Measurements from ENCODE around the gene ERVV-1.
"Not testable (repeated sequence)": the region's sequence is repeated elsewhere in the genome, so short reads cannot be mapped to it uniquely, and the experiment has no call there.

The ERVV-1 gene, protein sequence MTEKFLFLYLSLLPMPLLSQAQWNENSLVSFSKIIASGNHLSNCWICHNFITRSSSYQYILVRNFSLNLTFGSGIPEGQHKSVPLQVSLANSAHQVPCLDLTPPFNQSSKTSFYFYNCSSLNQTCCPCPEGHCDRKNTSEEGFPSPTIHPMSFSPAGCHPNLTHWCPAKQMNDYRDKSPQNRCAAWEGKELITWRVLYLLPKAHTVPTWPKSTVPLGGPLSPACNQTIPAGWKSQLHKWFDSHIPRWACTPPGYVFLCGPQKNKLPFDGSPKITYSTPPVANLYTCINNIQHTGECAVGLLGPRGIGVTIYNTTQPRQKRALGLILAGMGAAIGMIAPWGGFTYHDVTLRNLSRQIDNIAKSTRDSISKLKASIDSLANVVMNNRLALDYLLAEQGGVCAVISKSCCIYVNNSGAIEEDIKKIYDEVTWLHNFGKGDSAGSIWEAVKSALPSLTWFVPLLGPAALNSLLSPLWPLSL

DNA sequence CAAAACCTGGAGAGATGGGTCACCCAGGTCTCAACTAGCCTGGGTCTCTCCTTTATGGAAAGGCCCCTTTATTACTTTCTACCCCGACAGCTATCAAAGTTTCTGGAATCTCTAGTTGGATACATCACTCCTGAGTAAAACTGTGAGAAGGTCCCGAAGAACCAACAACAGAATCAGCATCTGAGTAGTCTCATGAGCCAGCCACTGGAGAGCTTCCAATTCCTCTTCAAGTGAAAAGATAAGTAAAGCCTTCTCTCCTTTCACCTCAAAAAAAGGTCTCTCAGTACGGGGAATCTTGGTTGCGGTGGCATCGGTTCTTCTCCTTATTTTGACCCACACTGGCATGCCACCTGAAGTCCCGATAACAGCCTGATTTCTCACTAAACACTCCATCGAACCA lies at the start of gene ERVV-1:
Gene ERVV-1, plus strand, starts transcription at position 301 of the 400 bp plus-strand sequence. CDS start 170 bp downstream, outside the sequence.
- no peak for ATAC-seq

DNA sequence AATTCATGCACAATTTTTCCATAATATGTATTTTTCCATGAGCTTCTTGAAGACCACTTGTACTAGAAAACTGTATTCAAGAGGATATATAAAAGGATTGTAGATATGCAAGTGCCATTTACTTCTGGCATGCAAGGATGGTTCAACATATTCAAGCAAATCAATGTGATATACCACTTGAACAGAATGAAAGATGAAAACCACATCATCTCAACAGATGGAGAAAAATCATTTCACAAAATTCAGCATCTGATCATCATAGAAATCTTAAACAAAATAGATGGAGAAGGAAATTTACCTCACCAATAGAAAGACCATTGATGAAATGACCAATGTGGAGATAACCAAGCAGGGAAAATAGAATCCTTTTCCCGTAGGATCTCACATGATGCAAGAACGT lies 45.9 kb upstream of the ERVV-1 start:
- ATAC-seq = no peak

DNA sequence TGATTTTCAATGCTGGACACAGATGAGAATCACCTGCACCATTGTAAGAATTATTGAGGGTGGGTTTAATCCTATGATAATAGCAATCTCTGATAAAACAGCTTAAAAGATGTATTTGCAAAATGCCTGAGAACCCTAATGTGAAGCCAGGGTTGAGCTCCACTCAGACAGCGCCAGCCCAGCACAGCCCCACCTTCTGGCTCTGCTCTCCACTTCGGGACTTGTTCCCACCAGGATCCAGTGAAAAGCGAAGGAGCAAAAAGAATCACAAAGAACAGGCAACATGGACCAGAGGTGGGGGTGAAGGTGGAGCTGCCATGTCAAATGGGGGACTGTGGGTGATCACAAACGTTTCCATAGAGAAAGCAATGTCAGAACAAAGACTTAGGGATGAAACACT lies 32.4 kb upstream of the ERVV-1 start:
- ATAC-seq = no peak

DNA sequence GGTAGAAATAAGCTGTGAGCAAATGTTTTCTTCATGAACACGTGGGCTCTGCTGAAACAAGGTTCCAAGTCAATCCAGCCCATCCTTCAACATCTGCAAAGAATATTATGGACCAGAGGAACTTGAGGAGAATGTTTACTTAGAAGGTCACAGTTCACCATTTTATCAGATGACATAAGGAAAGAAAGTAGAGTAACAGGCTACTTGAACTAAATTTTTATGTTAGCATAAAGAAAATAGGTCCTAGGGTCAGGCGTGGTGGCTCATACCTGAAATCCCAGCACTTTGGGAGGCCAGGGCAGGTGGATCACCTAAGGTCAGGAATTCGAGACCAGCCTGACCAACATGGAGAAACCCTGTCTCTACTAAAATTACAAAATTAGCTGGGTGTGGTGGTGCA lies 30.6 kb upstream of the ERVV-1 start:
- ATAC-seq = not testable (repeated sequence)

DNA sequence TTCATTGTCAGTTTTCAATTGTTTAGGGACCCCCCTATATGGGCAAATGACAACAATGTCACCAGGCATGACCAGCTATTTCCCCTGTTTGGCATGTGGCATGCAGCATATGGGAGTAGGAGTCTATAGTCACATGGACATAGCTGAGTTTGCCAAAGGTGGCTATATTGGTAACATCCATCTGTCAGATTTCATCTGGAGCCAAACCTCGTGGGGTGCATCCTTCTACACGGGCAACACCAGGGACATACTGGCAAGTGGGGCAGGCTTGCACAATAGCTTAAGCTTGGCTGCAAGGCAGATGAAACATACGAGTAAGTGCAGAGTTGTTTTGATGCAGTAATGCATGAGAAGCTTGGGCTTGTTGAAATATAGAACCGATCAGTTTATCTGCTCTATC lies 26.5 kb upstream of the ERVV-1 start:
- ATAC-seq = no peak

DNA sequence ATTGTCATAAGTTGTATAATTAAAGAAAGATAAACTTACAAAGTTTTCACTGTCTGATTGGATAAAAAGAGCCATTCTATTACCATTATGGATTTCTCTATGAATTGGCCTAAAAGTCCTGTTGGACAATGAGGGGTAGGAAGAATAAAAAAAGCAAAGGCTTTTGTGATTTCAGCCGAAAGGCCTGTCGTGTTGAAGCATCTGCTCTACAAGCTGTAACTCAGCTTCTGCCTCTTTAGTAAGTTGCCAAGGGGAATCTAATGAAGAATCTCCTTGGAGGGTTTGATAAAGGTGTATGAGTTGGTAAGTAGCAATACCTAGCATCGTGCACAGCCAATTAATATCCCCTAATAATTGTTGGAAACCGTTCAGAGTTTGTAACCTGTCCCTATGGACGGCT lies 25.2 kb upstream of the ERVV-1 start:
- ATAC-seq = no peak

DNA sequence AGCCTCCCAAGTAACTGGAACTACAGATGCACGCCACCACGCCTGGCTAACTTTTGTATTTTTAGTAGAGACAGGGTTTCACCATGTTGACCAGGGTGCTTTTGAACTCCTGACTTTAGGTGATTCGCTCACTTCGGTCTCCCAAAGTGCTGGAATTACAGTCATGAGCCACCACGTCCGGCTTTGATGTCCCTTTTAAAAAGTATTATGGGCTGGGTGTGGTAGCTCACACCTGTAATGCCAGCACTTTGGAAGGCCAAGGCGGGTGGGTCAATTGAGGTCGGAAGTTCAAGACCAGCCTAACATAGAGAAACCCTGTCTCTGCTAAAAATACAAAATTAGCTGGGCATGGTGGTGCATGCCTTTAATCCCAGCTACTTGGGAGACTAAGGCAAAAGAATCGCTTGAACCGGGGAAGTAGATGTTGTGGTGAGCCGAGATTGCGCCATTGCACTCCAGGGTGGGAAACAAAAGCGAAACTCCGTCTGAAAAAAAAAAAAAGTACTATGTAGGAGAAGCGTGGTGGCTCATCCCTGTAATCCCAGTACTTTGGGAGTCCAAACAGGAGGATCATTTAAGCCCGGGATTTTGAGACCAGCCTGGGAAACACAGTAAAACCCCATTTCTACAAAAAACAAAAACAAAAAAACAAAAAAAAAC lies 22.8 kb upstream of the ERVV-1 start:
- ATAC-seq = no peak

DNA sequence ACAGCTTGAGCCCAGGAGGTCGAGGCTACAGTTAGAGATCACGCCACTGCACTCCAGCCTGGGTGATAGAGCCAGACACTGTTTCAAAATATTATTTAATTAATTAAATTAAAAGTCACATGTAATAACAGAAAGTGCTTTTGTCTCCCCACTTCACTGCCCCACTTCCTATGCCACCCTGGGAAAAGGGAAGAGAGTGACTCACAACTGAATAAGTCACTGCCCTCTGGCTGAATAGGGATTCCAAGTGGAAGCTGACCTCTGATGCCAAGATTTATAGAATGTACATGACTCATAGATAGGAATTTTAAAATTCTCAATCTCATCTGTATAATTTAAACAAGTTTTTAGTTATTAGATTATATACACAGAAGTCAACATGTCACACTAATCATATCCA lies 22.2 kb upstream of the ERVV-1 start:
- no peak for ATAC-seq

DNA sequence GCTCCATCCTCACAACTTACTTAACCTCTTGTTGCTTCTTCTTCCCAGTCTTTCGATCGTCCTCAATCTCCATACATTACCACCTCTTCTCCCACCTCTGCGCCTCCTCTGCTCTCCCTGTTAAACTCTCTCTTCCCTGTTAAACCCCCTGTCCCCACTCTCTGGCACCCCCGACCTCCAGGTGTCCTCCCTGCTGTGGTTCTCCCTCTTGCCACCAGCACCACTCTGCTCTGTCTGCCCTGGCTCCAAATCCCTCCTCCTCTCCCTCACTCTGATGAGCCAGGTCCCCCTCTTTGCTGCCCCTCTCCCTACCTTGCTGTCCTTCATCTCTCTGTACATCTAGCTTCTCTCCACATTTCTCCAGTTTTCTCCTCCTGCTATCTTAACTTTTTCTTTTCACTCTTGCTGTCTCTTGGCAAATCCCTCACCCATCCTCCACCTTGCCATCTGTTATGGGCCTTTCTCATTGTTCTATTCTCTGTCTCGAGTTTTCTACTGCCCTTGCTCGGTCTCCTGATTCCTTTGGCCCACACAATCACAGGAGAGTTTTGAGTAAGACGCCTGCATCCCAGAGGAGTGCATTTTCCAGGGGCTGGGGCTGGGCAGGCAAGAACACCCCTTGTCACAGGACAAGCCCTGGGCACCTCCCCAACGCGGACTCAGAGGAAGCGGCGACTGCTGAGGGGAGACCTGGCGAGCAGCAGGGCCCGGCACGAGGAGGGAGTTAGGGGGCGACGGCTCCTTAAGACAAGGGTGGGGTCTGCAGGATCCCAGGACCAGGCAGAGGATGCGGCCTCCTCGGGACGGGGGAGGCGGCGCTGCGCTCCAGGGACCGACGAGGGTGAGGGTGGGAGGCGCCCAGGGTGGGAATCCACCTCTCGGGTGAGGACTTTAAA lies 21.4 kb upstream of the ERVV-1 start:
- peak; percentile 11 to 12 for ATAC-seq

DNA sequence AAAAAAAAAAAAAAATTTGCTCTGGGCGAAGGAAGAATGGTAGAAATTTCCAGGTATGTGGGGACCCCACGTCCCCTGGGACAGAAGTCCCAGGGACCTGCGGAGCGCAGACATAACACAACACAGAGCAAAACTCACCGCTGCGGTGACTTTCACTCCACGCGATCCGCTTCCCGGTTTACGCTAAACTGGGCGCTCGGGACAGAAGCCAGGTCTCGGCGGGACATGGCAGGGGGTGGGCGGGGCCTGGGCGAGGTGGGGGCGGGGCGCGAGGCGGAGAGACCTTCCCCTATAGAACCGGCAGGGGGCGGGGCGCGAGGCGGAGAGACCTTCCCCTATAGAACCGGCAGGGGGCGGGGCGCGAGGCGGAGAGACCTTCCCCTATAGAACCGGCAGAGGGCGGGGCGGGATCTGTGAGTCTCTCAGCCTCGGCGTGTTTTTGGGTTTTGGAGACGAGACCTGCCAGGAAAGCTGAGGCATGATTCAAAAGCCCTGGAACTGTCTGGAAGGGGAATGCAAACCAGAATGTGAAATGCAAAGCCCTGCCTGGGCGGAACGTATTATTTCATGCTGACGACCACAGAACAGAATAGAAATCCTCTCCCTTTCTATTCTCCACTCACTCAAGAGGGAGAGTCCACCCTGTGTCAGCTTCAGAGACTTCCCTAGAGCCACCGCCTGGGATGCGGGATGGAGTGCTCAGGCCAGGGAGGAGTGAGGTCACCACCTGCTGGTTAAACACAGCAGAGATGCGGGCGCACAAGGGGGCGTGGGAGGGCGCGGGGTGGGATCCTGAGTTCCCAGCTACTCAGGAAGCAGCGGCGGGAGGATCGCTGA lies 20.2 kb upstream of the ERVV-1 start:
- peak; percentile 81 for ATAC-seq

DNA sequence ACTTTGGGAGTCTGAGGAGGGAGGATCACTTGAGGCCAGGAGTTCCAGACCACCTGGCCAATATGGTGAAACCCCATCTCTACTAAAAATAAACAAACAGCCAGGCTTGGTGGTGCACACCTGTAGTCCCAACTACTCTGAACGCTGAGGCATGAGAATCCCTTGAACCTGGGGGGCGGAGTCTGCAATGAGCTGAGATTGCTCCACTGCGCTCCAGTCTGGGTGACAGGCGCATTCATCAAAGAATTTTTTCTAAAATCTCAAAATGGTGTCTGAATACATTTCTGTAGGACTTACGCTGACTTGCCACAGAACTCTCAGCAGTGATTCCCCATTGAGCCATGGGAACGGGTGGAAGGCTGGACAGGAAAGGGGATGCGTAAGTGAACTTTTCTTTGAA lies 18.0 kb upstream of the ERVV-1 start:
- no peak for ATAC-seq

DNA sequence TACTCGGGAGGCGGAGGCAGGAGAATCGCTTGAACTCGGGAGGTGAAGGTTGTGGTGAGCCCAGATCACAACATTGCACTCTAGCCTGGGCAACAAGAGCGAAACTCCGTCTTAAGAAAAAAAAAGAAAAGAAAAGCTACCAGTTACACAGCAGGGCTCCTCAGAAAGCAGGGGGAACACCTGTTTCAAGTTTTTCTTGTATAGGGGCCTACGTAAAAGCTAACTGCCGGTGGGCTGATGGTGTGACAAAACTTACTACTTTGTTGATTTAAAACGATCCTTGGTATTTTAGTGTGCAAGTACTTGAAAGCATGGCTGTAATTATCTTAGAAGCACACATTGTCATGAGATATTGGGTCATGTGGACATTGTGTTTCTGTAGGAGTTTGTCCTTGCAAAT lies 15.7 kb upstream of the ERVV-1 start:
- ATAC-seq = no peak

DNA sequence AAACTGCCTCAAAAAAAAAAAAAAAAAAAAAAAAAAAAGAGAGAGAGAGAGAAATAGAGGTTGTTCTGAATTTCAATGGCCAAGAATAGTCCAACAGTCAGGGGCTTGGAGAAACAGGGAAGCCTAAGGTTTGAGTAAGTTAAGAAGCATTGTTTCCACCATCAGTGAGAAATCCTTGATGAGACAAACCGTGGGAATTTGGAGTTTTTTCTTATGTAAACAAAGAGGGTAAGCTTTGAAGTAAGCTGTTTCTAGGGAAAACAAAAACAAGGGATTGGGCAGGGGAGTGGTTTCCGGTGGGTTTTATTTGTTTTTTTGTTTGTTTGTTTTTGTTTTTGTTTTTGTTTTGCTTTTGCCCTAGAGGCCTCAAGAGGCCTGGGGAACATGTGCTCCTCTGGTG lies 11.2 kb upstream of the ERVV-1 start:
- ATAC-seq = no peak

DNA sequence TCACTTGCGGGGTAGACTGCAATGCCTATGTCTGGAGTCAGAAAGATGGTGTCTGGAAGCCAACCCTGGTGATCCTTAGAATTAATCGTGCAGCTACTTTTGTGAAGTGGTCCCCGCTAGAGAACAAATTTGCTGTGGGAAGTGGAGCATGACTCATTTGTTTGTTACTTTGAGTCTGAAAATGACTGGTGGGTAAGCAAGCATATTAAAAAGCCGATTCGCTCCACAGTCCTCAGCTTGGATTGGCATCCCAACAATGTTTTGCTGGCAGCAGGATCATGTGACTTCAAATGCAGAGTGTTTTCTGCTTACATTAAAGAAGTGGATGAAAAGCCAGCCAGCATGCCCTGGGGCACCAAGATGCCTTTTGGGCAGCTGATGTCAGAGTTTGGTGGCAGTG lies 9.5 kb upstream of the ERVV-1 start:
- no peak for ATAC-seq

DNA sequence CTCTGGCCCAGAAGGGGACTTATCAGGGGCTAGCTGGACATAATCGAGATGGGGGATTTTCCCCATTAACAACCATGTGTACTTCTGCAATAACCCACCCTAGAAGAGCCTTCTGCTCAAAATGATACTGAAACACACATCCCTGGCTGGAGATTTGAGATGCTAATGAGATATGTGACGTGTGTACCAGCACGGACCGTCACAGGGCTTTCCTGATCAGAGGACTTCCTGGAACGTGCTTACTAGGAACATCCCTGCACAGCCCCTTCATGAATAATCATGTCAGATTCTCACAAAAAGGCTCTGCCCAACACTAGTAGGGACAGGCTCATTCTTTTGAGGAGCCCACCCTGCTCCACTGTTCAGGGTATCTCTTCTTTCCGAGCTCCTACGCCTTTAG lies 6.5 kb upstream of the ERVV-1 start:
- ATAC-seq = peak in 1 of 2 donors; percentile 33

DNA sequence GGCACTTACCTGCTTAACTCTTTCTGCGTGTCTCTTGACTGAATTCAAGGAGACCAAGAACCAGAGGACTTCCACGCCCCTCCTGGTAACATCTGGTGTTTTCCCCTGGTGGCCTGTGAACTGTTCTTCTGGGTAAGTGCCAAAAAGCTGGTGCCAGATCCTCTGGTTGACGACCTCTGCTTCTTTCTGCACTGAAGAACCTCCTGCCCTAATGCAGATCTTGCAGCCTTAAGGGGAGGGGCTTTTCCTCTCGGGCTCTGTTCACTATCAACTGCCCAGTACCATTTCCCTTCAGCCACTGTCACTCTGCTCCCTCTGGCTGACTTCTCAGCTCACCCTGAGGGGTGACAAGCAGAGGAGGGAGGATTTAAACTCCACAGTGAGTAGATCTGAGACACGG lies 6.1 kb upstream of the ERVV-1 start:
- ATAC-seq = no peak

DNA sequence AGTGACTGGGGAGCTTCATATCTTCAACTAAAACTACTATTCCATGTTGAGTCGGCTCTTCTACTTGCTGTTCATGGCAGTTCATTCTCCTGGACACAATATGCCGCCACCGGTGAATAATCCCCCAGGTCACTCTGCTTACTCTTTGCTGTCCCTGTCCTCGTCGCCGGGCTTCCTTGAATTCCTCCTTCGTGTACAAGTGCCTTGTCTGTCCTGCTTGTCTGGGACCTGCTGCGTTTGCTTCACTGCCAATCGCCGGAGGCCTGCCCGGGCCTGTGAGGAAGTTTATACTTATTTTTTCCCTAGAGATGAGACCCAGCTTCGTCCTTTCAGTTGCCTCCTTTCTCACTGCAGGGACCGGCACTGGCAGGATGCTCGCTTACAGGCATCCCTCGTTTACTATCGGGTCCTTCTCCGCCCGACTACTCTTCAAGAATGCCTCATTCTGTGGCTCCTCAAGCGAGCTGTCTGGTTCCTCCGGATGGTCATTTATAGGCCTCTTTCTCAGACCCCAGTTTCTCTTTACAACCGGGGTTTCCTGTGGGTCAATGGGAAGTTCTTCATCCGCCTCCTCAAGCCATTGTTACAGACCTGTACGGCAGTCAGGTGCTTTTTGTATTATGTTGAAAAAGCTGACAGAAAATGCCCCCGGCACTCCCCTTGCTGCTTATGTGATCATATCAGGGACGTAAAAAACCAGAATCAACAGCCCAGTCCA lies 5.5 kb upstream of the ERVV-1 start:
- ATAC-seq = no peak

DNA sequence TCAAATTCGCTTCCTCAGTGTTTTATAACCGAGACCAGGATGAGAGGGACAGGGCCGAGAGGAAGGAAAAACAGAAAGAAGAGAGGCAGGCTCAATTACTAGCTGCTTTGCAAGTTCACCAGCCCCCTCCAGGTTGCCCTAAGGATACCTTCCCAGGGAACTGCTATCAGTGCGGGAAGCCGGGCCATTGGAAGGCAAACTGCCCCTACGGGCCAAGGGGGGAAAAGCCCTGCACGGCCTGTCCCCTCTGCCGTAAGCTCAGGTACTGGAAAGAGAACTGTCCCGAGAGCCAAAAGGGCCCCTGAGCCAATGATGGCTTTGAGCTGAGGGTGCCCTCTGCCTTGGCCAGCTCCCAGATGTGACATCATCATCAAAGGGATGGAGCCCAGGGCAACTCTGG lies 3.2 kb upstream of the ERVV-1 start:
- ATAC-seq = no peak

DNA sequence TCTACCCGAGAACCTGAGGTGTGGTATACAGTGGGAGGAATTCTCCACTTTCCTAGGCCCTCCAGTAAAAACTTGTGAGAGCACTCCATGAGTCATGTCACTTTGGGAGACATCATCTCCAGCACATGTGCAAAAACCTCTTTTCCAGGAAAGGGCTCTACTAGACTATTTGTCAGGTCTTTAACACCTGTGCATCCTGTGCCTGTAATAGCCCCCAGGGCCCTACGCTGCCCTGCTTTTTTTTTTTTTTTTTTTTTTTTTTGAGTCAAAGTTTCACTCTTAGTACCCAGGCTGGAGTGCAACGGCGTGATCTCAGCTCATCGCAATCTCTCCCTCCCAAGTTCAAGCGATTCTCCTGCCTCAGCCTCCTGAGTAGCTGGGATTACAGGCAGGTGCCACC lies 1.7 kb upstream of the ERVV-1 start:
- ATAC-seq = no peak

DNA sequence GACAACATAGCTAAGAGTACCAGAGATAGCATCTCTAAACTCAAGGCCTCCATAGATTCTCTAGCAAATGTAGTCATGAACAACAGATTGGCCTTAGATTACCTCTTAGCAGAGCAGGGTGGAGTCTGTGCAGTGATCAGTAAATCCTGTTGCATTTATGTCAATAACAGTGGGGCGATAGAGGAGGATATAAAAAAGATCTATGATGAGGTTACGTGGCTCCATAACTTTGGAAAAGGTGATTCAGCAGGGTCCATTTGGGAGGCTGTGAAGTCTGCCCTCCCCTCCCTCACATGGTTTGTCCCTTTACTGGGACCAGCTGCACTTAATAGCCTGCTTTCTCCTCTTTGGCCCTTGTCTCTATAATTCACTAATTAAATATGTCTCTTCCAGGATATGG lies 1.4 kb downstream of the ERVV-1 start:
- no peak for ATAC-seq

DNA sequence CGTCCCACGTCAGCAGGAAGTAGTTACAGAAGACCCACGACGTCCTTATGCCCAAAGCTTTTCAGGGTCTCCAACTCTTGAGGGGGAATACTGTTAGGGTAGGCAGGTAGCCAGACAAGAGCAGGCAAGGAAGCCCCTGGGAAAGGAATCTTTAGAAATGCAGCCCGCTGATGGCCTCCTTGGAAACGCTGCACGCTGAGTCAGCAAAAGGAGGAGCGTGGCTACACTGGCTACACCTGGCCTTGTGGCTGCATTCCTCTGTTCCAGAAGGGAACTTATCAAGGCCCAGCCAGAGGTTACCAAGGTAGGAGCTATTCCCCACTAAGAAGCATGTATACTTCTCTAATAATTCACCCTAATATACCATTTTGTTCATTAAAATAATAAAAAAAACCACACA lies 2.0 kb downstream of the ERVV-1 start:
- ATAC-seq = no peak

DNA sequence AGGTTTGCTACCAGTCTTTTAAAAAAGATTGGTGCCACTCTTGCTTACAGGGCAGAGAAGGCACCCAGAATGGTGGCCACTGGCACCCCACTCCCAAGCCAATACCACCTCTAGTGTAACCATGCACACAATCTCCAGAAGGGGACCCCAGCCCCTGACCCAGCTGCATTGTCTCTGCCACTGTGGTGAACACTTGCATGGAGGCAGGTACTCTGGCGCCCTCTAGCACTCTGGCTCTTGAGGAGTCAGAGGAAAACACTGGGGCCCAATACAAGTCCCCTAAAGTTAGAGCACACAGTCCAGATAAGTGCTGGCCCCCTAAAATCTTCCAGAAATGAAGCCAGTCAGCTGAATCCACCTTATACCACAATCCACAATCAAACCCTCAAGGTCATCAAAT lies 6.0 kb downstream of the ERVV-1 start:
- ATAC-seq = no peak

Measured in activated CD4-positive, CD25-positive, alpha-beta regulatory T cell treated with anti-CD3 and anti-CD28 coated beads, Interleukin-2, amount 50 U/mL, for 24 hours (primary cell).